ENCODE data around the gene GRIK1. TPM values are rescaled to one million over a fixed set of nuclear protein-coding genes. Genes with fewer than 3 reads are reported as not detected.

The GRIK1 gene
- total RNA-seq, 1 experiment from 2014 or later, result not detected

- Histone ChIP-seq H3K79me2 (ENCODE audit: low read depth) (no peaks in the 10 kb centered on the region), H3K4me3 (no peak overlapping the region), H3K4me1 (replicated peaks; ENCODE audit: insufficient read depth) (no peaks in the 10 kb centered on the region), H3F3A (ENCODE audit: insufficient read depth, low read depth) (no peaks in the 10 kb centered on the region), H3K36me3 (ENCODE audit: low read depth) (no peaks in the 10 kb centered on the region; the same call in 1 of the 2 replicates), H3K4me2 (no peak overlapping the region), H3K27me3 (ENCODE audit: insufficient read depth, low read depth) (no peaks in the 10 kb centered on the region), H4K20me1 (ENCODE audit: insufficient read depth) (no peaks in the 10 kb centered on the region), H3K9me2 (ENCODE audit: insufficient read depth) (no peaks in the 10 kb centered on the region), H2AFZ (no peak overlapping the region), H3K27ac (no peak overlapping the region), H3K9me3 (ENCODE audit: insufficient read depth, low read depth) (no peaks in the 10 kb centered on the region; the same call in 1 of the 2 replicates)
- DNase-seq, result no peak
- TF ChIP-seq CTCF (conservative IDR thresholded peaks at IDR 0.05) (no peak), EZH2 (IDR thresholded peaks at IDR 0.05; ENCODE audit: low read depth) (no peak)
- ChIA-PET POLR2A (ENCODE audit: unreplicated experiment) (no interaction called here), CTCF (no interaction called here)
- intact Hi-C loops (cut with micrococcal nuclease; ENCODE audit: unreplicated experiment), result no loop called here
- no TSS peak for BruUV-seq (replicated peaks)
Observed at GRCh38 chr21:29613877-29614276, 325.9 kb downstream of the GRIK1 start.

- TF ChIP-seq CTCF (conservative IDR thresholded peaks at IDR 0.05) (no peak), EZH2 (IDR thresholded peaks at IDR 0.05; ENCODE audit: low read depth) (no peak)
- POLR2A ChIA-PET (ENCODE audit: unreplicated experiment), result no interaction called here
- no peaks in the 10 kb centered on the region; the same call in 1 of the 2 replicates for H3K9me3 ChIP-seq (ENCODE audit: insufficient read depth, low read depth)
Observed at GRCh38 chr21:29613021-29613420, 326.8 kb downstream of the GRIK1 start.

GRCh38 chr21:29610779-29611360 is 328.9 kb downstream of the GRIK1 start:
- H3K79me2 ChIP-seq (ENCODE audit: low read depth), result no peaks in the 10 kb centered on the region
- H4K20me1 ChIP-seq (ENCODE audit: insufficient read depth), result no peaks in the 10 kb centered on the region
- DNase-seq, result no peak
- ChIA-PET POLR2A (ENCODE audit: unreplicated experiment) (no interaction called here), CTCF (no interaction called here)
- no peak overlapping the region for H3K27ac ChIP-seq
- H3K9me2 ChIP-seq (ENCODE audit: insufficient read depth), result no peaks in the 10 kb centered on the region
- no peaks in the 10 kb centered on the region; the same call in 1 of the 2 replicates for H3K9me3 ChIP-seq (ENCODE audit: insufficient read depth, low read depth)
- H3K4me1 ChIP-seq (replicated peaks; ENCODE audit: insufficient read depth), result no peaks in the 10 kb centered on the region
- H3K27me3 ChIP-seq (ENCODE audit: insufficient read depth, low read depth), result no peaks in the 10 kb centered on the region
- no TSS peak for BruUV-seq (replicated peaks)
- H3K4me2 ChIP-seq, result no peak overlapping the region
- H3K36me3 ChIP-seq (ENCODE audit: low read depth), result no peaks in the 10 kb centered on the region; the same call in 1 of the 2 replicates
- TF ChIP-seq EZH2 (IDR thresholded peaks at IDR 0.05; ENCODE audit: low read depth) (no peak), CTCF (conservative IDR thresholded peaks at IDR 0.05) (no peak)
- intact Hi-C loops (cut with micrococcal nuclease; ENCODE audit: unreplicated experiment), result no loop called here
- H2AFZ ChIP-seq, result no peak overlapping the region
- no peak overlapping the region for H3K4me3 ChIP-seq
- no peaks in the 10 kb centered on the region for H3F3A ChIP-seq (ENCODE audit: insufficient read depth, low read depth)

More at GRCh38 chr21:29613021-29613420, 326.8 kb downstream of the GRIK1 start:
- Histone ChIP-seq H3K4me1 (replicated peaks; ENCODE audit: insufficient read depth) (no peaks in the 10 kb centered on the region), H3K79me2 (ENCODE audit: low read depth) (no peaks in the 10 kb centered on the region), H3F3A (ENCODE audit: insufficient read depth, low read depth) (no peaks in the 10 kb centered on the region), H3K27me3 (ENCODE audit: insufficient read depth, low read depth) (no peaks in the 10 kb centered on the region), H3K4me2 (no peak overlapping the region), H4K20me1 (ENCODE audit: insufficient read depth) (no peaks in the 10 kb centered on the region), H3K36me3 (ENCODE audit: low read depth) (no peaks in the 10 kb centered on the region; the same call in 1 of the 2 replicates), H3K4me3 (no peak overlapping the region), H2AFZ (no peak overlapping the region), H3K27ac (no peak overlapping the region), H3K9me2 (ENCODE audit: insufficient read depth) (no peaks in the 10 kb centered on the region)
- intact Hi-C loops (cut with micrococcal nuclease; ENCODE audit: unreplicated experiment), result no loop called here
- no peak for DNase-seq
- CTCF ChIA-PET, result no interaction called here
- BruUV-seq (replicated peaks), result no TSS peak

All from PC-9 (cell line).